ENCODE data around the gene TAS2R40.
A peak's percentile ranks its signal among the peaks of the same experiment; 100 is the strongest.
"Not testable (repeated sequence)": the region's sequence is repeated elsewhere in the genome, so short reads cannot be mapped to it uniquely, and the experiment has no call there.

The TAS2R40 gene

DNA sequence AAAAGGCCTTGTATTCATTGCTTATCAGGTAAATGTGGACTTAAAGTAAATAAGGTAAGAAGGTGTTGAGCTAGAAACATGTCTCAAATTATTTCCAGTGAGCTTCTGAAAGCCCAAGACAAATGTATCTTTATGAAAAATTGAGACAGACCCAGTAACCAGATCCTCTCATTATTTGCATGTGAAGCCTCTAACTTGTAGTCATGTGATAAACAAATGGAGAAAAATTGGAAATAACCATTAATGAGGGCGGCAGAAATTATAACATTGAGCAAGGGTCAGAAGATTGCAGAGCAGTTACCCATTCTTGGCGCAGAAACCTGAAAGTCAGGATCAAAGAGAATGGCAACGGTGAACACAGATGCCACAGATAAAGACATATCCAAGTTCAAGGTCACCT, at the start of gene TAS2R40:
Gene TAS2R40 (plus strand): TSS at position 301 of the 400 bp plus-strand sequence. CDS start 42 bp downstream, at position 343.
- no peak for DNase-seq (ENCODE audit: low read depth in 3 of 3, low spot score in 1 of 3)

DNA sequence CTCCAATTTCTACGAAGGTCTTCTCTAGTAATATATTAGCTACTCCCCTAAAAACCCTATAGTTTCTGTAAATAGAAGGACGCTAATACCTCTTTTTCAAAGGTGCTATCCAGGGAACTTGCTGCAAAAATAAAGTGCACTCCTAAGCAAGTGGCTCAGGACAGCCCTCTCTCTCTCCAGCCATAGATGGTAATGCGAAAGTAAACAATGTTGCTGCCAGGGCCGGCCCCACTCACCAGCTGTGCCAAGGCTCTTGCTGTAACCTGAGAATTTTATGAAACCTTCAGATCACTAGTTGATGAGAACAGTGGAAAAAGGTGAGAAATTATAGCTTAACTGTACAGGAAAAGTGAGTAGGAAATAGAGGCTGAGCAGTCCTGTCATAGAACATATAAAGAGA, 49.5 kb upstream of the TAS2R40 start:
- DNase-seq (ENCODE audit: low read depth in 3 of 3, low spot score in 1 of 3): no peak

- no peak for DNase-seq (ENCODE audit: low read depth in 3 of 3, low spot score in 1 of 3)
These were observed 45.7 kb upstream of the TAS2R40 start for GRCh38 chr7:143176128-143176527.

DNA sequence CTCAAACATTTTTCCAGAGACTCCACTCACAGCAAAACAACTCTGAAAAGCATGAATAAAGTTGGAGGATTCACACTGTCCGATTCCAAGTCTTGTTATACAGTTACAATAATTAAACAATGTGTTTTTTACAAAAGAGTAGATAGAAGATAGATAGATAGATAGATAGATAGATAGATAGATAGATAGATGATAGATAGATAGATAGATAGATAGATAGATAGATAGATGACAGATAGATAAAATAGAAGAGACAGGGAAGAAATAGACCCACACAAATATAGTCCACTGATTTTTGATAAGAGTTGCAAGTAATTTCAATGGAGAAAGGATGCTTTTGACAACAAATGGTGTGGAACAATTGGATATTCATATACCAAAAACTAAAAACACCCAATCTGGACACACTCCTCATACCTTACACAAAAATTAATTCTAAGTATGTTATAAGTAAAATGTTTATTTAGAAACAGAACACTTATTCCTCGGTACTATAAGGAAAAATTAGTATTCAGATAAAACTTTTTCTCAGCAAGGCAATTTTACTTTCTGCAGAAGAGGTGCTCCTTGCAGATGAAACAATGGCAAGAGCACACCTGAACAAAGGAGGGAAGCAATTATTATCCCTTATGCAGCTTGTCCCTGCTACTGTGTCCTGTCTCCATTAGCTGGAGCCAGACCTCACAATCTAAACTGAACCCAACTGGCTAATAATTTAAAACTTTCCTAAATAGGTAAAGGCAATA, 44.3 kb upstream of the TAS2R40 start:
- no peak for DNase-seq (ENCODE audit: low read depth in 3 of 3, low spot score in 1 of 3)

DNA sequence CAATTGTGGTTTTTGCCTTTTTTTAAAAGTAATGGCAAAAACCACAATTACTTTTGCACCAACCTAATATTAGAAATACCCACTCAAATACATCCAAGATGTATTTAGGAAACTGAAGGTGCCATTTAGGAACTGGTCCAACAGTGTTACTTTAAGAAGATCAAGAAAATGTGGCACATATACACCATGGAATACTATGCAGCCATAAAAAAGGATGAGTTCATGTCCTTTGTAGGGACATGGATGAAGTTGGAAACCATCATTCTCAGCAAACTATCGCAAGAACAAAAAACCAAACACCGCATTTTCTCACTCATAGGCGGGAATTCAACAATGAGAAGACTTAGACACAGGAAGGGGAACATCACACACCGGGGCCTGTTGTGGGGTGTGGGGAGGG, 41.1 kb upstream of the TAS2R40 start:
- DNase-seq (ENCODE audit: low read depth in 3 of 3, low spot score in 1 of 3): not testable (repeated sequence)

DNA sequence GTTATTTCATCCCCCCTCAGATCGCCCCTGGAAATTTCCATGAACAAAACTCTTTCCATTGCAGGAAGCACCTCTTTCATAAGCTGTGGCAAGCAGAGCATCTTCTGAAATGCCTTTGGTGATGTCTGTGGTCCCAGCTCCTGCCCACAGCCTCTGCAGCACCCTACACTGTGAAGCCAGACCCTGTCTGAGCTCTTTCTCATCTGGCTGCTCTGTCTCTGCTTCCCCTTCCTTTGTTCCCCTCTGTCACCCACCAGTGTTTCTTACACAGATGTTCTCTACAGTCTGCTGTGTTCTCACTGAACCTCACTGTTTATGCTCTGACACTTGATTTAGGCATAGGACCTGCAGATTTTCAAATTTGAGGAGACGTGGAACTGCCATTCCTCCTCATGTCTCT, 40.5 kb upstream of the TAS2R40 start:
- DNase-seq (ENCODE audit: low read depth in 3 of 3, low spot score in 1 of 3): no peak

DNA sequence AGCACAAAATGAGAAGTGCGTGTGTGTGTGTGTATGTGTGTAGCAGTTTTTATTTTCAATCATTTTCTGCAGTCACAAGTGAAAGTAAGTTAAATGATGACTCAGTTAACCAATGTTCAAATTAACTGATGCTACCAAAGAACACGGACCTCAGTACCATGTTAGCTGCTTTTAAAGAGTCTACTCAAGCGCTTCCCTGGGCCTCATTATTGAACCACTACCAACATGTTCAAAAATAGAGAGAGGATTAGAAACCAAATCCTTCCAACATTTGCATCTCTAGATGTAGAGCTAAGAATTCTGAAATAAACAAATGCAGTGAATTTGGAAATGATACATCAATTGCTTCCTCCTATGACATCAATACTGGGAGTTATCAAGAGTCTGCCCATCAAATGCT, 38.8 kb upstream of the TAS2R40 start, which contains the start of gene TAS2R39:
Gene TAS2R39 (plus strand): TSS at position 396 of the 400 bp plus-strand sequence. CDS start 0 bp downstream, at position 396.
- no peak for DNase-seq (ENCODE audit: low read depth in 3 of 3, low spot score in 1 of 3)

- DNase-seq (ENCODE audit: low read depth in 3 of 3, low spot score in 1 of 3): no peak
These were observed 36.3 kb upstream of the TAS2R40 start for GRCh38 chr7:143185551-143185950.

- no peak for DNase-seq (ENCODE audit: low read depth in 3 of 3, low spot score in 1 of 3)
These were observed 32.8 kb upstream of the TAS2R40 start for GRCh38 chr7:143188994-143189393.

DNA sequence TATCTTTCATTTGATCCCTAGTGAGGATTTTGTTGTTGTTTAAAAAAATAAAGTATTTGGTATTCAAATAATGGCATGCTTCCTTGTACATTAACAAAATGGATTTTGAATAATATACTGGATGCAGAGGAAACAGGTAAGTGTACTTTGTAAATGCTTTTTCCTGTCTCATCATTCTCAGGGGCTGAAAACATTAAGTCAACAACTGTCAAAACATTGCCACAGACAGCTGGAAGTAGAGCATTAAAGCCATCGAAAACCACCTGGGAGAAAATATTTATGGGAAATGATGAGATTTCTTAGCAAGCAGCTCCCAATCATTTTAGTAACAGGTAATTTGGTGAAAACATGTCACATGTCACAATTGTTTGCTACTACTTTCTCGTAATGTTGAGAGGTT, 28.0 kb upstream of the TAS2R40 start:
- no peak for DNase-seq (ENCODE audit: low read depth in 3 of 3, low spot score in 1 of 3)

DNA sequence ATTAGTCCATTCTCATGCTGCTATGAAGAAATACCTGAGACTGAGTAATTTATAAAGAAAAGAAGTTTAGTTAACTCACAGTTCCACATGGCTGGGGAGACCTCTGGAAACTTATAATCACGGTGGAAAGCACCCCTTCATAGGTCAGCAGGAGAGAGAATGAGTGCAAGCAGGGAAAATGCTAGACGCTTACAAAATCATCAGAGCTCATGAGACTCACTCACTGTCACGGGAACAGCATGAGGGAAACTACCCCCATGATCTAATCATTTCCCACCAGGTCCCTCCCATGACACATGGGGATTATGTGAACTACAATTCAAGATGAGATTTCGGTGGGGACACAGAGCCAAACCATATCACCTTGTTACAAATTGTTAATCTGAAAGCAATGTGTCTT, 22.8 kb upstream of the TAS2R40 start:
- DNase-seq (ENCODE audit: low read depth in 3 of 3, low spot score in 1 of 3): no peak

- DNase-seq (ENCODE audit: low read depth in 3 of 3, low spot score in 1 of 3): no peak
These were observed 19.7 kb upstream of the TAS2R40 start for GRCh38 chr7:143202161-143202560.

- DNase-seq (ENCODE audit: low read depth in 3 of 3, low spot score in 1 of 3): no peak
These were observed 18.5 kb upstream of the TAS2R40 start for GRCh38 chr7:143203386-143203785.

DNA sequence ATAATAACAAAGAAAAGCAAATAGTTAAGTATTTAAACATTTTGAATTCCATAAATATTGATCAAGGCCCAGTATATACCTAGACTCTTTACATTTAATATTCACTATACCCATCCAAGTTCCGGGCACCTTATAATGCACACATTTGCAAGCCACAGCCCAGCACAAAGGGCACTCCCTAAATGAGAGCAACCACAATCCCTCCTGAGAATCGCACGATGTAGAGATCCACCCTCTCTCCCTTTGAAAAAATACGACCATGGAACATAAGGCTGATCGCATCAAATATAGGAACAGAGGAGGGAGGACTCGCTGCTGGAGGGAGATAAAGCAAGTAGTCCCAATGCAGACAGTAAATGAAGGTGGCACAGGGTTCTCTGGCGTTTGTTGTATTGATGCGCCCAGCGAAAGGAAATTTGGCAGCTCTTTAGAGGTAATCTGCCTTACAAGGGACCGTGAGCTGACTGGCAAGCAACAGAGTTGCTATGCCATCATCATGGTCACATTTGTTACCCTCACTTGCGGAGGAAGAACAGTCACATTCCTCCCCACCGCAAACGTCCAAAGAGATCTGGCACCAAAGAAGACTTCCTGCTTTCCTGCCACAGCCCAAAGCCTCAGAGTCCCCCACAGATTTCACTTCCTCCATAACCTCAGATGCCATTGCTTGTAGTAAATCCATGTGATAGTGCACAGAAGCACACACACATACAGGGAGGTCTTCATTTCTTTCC, 16.1 kb upstream of the TAS2R40 start:
- no peak for DNase-seq (ENCODE audit: low read depth in 3 of 3, low spot score in 1 of 3)

DNA sequence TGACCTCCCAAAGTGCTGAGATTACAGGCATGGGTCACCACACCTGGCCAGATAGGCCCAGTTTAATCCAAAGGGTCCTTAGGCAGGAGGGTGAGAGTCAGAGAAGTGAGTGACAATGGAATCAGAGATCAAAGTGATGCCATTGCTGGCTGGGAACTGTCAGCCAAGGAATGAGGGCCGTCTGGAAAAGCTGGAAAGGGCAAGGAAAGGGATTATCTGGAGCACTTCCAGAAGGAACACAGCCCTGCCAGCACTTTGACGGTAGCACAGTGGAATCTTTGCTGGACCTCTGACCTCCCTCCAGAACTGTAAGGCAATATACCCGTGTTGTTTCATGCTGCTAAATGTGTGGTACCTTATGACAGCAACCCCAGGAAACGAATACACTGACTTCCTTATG, 11.3 kb upstream of the TAS2R40 start:
- DNase-seq (ENCODE audit: low read depth in 3 of 3, low spot score in 1 of 3): no peak

DNA sequence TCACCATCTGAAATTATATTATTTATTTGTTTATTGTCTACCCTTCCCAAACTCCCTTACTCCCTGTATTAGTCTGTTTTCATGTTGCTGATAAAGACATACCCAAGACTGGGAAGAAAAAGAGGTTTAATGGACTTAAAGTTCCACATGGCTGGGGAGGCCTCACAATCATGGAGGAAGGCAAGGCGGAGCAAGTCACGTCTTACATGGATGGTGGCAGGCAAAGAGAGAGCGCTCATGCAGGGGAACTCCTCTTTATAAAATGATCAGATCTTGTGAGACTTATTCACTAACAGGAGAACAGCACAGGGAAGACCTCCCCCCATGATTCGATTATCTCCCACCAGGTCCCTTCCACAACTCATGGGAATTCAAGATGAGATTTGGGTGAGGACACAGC, 8.4 kb upstream of the TAS2R40 start:
- DNase-seq (ENCODE audit: low read depth in 3 of 3, low spot score in 1 of 3): not testable (repeated sequence)

DNA sequence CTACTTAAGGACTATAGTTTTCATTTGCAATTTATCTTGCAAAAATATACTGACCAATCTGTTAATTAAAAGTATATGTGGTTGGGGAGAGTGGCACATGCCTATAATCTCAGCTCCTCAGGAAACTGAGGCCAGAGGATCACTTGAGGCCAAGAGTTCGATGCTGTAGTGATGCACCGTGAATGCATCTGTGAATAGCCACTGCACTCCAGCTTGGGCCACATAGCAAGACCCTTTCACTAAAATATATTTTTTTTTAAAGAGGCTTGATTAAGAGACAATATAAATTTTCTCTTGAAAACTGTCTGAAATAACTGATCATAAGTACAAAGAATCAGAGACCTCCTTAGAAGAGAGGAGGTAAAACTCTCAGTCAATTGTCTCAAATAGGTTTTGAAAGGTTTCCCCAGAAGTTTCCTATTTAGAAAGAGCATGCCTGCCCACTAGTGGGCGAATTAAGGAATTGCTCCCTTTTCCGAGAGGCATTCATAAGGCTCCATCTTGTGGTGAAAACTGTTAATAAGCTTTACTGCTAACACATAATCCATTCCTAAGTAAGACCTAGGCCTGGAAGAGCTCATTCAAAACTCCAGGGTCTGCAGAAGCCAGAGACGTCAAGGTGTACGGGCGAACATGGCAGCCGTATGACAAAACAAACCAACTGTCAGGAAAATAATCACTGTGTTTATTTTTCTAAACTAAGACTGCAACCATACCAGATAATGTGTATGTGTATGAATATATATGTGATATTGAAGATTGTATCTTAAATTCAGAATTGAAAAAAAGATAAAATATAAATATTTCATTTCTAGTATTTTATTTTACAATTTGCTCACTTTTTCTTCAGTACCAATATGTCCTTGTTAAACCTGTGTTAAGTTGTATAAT, 6.8 kb upstream of the TAS2R40 start:
- DNase-seq (ENCODE audit: low read depth in 3 of 3, low spot score in 1 of 3): peak; percentile 12 to 43 (median 42)

GRCh38 chr7:143216151-143216550, 5.7 kb upstream of the TAS2R40 start:
- no peak for DNase-seq (ENCODE audit: low read depth in 3 of 3, low spot score in 1 of 3)

- no peak for DNase-seq (ENCODE audit: low read depth in 3 of 3, low spot score in 1 of 3)
These were observed 5.2 kb upstream of the TAS2R40 start for GRCh38 chr7:143216686-143217085.

- no peak for DNase-seq (ENCODE audit: low read depth in 3 of 3, low spot score in 1 of 3)
These were observed 4.0 kb upstream of the TAS2R40 start for GRCh38 chr7:143217806-143218205.

- DNase-seq (ENCODE audit: low read depth in 3 of 3, low spot score in 1 of 3): no peak
These were observed 551 bp upstream of the TAS2R40 start for GRCh38 chr7:143221286-143221685.

Measured in stimulated activated CD4-positive, alpha-beta T cell treated with anti-CD3 and anti-CD28 coated beads, TNF-alpha, amount 100 ng/mL, for 1 hour (primary cell).